PC-9 (cell line): ENCODE measurements around the gene ALKBH5. TPM values are rescaled to one million over a fixed set of nuclear protein-coding genes. Genes with fewer than 3 reads are reported as not detected.
A peak's percentile ranks its signal among the peaks of the same experiment; 100 is the strongest.

Experiments used
- BruUV-seq: library from RNA; stranded (reverse); fragments of 400-500 nt; replicated peaks from 2 replicates; lab custom pipeline; 2021; lab: Mats Ljungman, UMichigan
- CTCF ChIA-PET: fragments of 300-600 bp; sonication (Branson Sonifier 250); formaldehyde crosslinking; loops from one replicate; lab custom pipeline; 2022; ENCODE audit warnings: antibody characterized with exemption; lab: Charles Lee
- POLR2A ChIA-PET: fragments of 300-600 bp; sonication (Branson Sonifier 250); formaldehyde crosslinking; loops from one replicate; lab custom pipeline; 2022; ENCODE audit warnings: antibody characterized with exemption; ENCODE audit not compliant: unreplicated experiment; lab: Charles Lee
- DNase-seq, 2 experiments: peaks; one replicate each; pipeline versions ENCODE4 v3.0.0 to v3.0.0-alpha.2; 2015 to 2022; ENCODE audit warnings: mixed read lengths in 1 of 2
- H2AFZ ChIP-seq: fragments of 200-600 bp; sonication (generic); 2 replicates; pipeline ENCODE4 v1.8.1; 2017; ENCODE audit warnings: antibody characterized with exemption
- H3F3A ChIP-seq: fragments of 200-600 bp; sonication (generic); 2 replicates; pipeline ENCODE4 v1.8.1; 2017; ENCODE audit warnings: antibody characterized with exemption, mild to moderate bottlenecking, low read depth; ENCODE audit not compliant: insufficient read depth
- H3K27ac ChIP-seq: fragments of 200-600 bp; sonication (generic); 2 replicates; pipeline ENCODE4 v1.6.1; 2016; ENCODE audit warnings: mixed run types
- H3K27me3 ChIP-seq: fragments of 200-600 bp; sonication (generic); 2 replicates; pipeline ENCODE4 v1.6.1; 2016; ENCODE audit warnings: low read depth, mixed run types; ENCODE audit not compliant: insufficient read depth
- H3K36me3 ChIP-seq: fragments of 200-600 bp; sonication (generic); 2 replicates; pipeline ENCODE4 v1.6.1; 2016; ENCODE audit warnings: low read depth, mixed run types
- H3K4me1 ChIP-seq: fragments of 200-600 bp; sonication (generic); replicated peaks from 2 replicates; pipeline ENCODE4 v1.6.1; 2016; ENCODE audit warnings: mixed run types; ENCODE audit not compliant: insufficient read depth
- H3K4me2 ChIP-seq: fragments of 200-600 bp; sonication (generic); 2 replicates; pipeline ENCODE4 v1.6.1; 2017; ENCODE audit warnings: mixed run types
- H3K4me3 ChIP-seq: fragments of 200-600 bp; sonication (generic); 2 replicates; pipeline ENCODE4 v1.6.1; 2016; ENCODE audit warnings: mixed run types
- H3K79me2 ChIP-seq: fragments of 200-600 bp; sonication (generic); 2 replicates; pipeline ENCODE4 v1.6.1; 2017; ENCODE audit warnings: low read depth, mixed run types
- H3K9me2 ChIP-seq: fragments of 200-600 bp; sonication (generic); 2 replicates; pipeline ENCODE4 v1.8.1; 2017; ENCODE audit warnings: mild to moderate bottlenecking; ENCODE audit not compliant: insufficient read depth
- H3K9me3 ChIP-seq: fragments of 200-600 bp; sonication (generic); 2 replicates; pipeline ENCODE4 v1.8.1; 2016; ENCODE audit warnings: low read depth; ENCODE audit not compliant: insufficient read depth
- H4K20me1 ChIP-seq: fragments of 200-600 bp; sonication (generic); 2 replicates; pipeline ENCODE4 v1.8.1; 2017; ENCODE audit not compliant: insufficient read depth
- CTCF ChIP-seq: fragments of 200-600 bp; sonication (generic); conservative IDR thresholded peaks from 2 replicates; pipeline ENCODE4 v1.6.1; 2017; ENCODE audit warnings: mixed run types, antibody characterized with exemption, mild to moderate bottlenecking, moderate library complexity
- EZH2 ChIP-seq: fragments of 200-600 bp; sonication (generic); IDR thresholded peaks from 2 replicates; pipeline ENCODE4 v1.8.0; 2017; ENCODE audit warnings: antibody characterized with exemption, low read depth
- intact Hi-C: fragments of 100-400 bp; cut with micrococcal nuclease; formaldehyde crosslinking; loops from one replicate; pipeline ENCODE4 v1.10.0; 2022; ENCODE audit not compliant: unreplicated experiment
- total RNA-seq: library from RNA; stranded (reverse); gene quantifications from 2 replicates; pipeline ENCODE4 v1.2.3, GENCODE V29; 2021

The ALKBH5 gene
- total RNA-seq, 1 experiment from 2014 or later = 117 TPM

- H3K4me1 ChIP-seq = no peaks in the 10 kb centered on the region
- no peaks in the 10 kb centered on the region for H3K79me2 ChIP-seq
- H3K27ac ChIP-seq = no peak overlapping the region
- BruUV-seq = no TSS peak
- no peak overlapping the region for H3K4me2 ChIP-seq
- no peaks in the 10 kb centered on the region for H3F3A ChIP-seq
- no peaks in the 10 kb centered on the region for H4K20me1 ChIP-seq
- ChIA-PET POLR2A (no interaction called here), CTCF (no interaction called here)
- no peak overlapping the region for H2AFZ ChIP-seq
- no peaks in the 10 kb centered on the region for H3K36me3 ChIP-seq
- intact Hi-C loops = no loop called here
- no peak overlapping the region for H3K4me3 ChIP-seq
- no peaks in the 10 kb centered on the region for H3K27me3 ChIP-seq
- no peaks in the 10 kb centered on the region for H3K9me2 ChIP-seq
- no peaks in the 10 kb centered on the region for H3K9me3 ChIP-seq
- peak in 1 of 2 experiments; percentile 42 for DNase-seq
- TF ChIP-seq EZH2 = no peak
- TF ChIP-seq CTCF = peak; percentile 36; the same call in 1 of the 2 replicates
Observed at GRCh38 chr17:18166894-18167293, 16.7 kb upstream of the ALKBH5 start.

- no peak overlapping the region for H3K4me3 ChIP-seq
- DNase-seq = no peak
- ChIA-PET POLR2A (no interaction called here), CTCF (no interaction called here)
- H3K9me3 ChIP-seq = no peaks in the 10 kb centered on the region
- no peak for TF ChIP-seq CTCF
- no peak for TF ChIP-seq EZH2
- H3K4me1 ChIP-seq = no peaks in the 10 kb centered on the region
- no peak overlapping the region for H3K27ac ChIP-seq
- H3K4me2 ChIP-seq = no peak overlapping the region
- H3K27me3 ChIP-seq = no peaks in the 10 kb centered on the region
- no peaks in the 10 kb centered on the region for H3F3A ChIP-seq
- intact Hi-C loops = no loop called here
- H3K79me2 ChIP-seq = no peaks in the 10 kb centered on the region
- BruUV-seq = no TSS peak
- no peaks in the 10 kb centered on the region for H3K36me3 ChIP-seq
- no peak overlapping the region for H2AFZ ChIP-seq
- no peaks in the 10 kb centered on the region for H4K20me1 ChIP-seq
- H3K9me2 ChIP-seq = no peaks in the 10 kb centered on the region
Observed at GRCh38 chr17:18167421-18167820, 16.2 kb upstream of the ALKBH5 start.

- Histone ChIP-seq H3K4me1 (no peaks in the 10 kb centered on the region), H2AFZ (no peak overlapping the region), H3K27me3 (no peaks in the 10 kb centered on the region), H3K9me2 (no peaks in the 10 kb centered on the region), H3K27ac (no peak overlapping the region), H3K9me3 (no peaks in the 10 kb centered on the region), H3F3A (no peaks in the 10 kb centered on the region), H3K4me2 (no peak overlapping the region), H4K20me1 (no peaks in the 10 kb centered on the region), H3K79me2 (no peaks in the 10 kb centered on the region), H3K4me3 (no peak overlapping the region), H3K36me3 (no peaks in the 10 kb centered on the region)
- BruUV-seq = no TSS peak
- CTCF ChIA-PET = no interaction called here
- POLR2A ChIA-PET = interaction anchor here (0.6 kb wide), 1 partner anchor 32 kb away, joined by 5 read pairs; no protein-coding TSS in a partner anchor
- no peak for DNase-seq
- no peak for TF ChIP-seq CTCF
- no peak for TF ChIP-seq EZH2
- intact Hi-C loops = no loop called here
Observed at GRCh38 chr17:18172531-18173278, 10.9 kb upstream of the ALKBH5 start.
